KBM-7 (cell line): ENCODE measurements around the gene CCDC148.
A peak's percentile ranks its signal among the peaks of the same experiment; 100 is the strongest.

Experiments used
- DNase-seq: peaks from one replicate; pipeline ENCODE4 v3.0.0-alpha.2; 2015
- in situ Hi-C: fragments of 300-500 bp; cut with MboI; formaldehyde crosslinking; loops from 2 replicates; pipeline ENCODE4 v1.14.3; 2020; ENCODE audit warnings: low sequenced_read_pairs, low pct_unique_long_range_greater_than_20kb, mixed read lengths

Gene CCDC148

GRCh38 chr2:158202161-158202815 lies 254.3 kb downstream of the CCDC148 start:
- in situ Hi-C loops: no loop called here
- DNase-seq: no peak

- in situ Hi-C loops: no loop called here
Measured at GRCh38 chr2:158199928-158200650, 256.5 kb downstream of the CCDC148 start.

GRCh38 chr2:158197940-158198339 lies 258.6 kb downstream of the CCDC148 start:
- DNase-seq: no peak
- in situ Hi-C loops: no loop called here

More at GRCh38 chr2:158199928-158200650, 256.5 kb downstream of the CCDC148 start:
- no peak for DNase-seq

- no peak for DNase-seq
- in situ Hi-C loops: no loop called here
Measured at GRCh38 chr2:158194229-158194628, 262.3 kb downstream of the CCDC148 start.

- in situ Hi-C loops: no loop called here
- DNase-seq: no peak
Measured at GRCh38 chr2:158192515-158193443, 263.8 kb downstream of the CCDC148 start.

GRCh38 chr2:158191076-158191895 lies 265.3 kb downstream of the CCDC148 start:
- in situ Hi-C loops: no loop called here
- peak; percentile 36 for DNase-seq

GRCh38 chr2:158189526-158189925 lies 267.0 kb downstream of the CCDC148 start:
- no peak for DNase-seq
- in situ Hi-C loops: no loop called here

GRCh38 chr2:158187908-158188307 lies 268.6 kb downstream of the CCDC148 start:
- DNase-seq: no peak
- in situ Hi-C loops: no loop called here

GRCh38 chr2:158184556-158185343 lies 271.8 kb downstream of the CCDC148 start:
- in situ Hi-C loops: no loop called here

GRCh38 chr2:158184001-158184400 lies 272.6 kb downstream of the CCDC148 start:
- no peak for DNase-seq
- in situ Hi-C loops: no loop called here

More at GRCh38 chr2:158184556-158185343, 271.8 kb downstream of the CCDC148 start:
- DNase-seq: no peak

GRCh38 chr2:158182676-158183295 lies 273.8 kb downstream of the CCDC148 start:
- DNase-seq: no peak
- in situ Hi-C loops: no loop called here

GRCh38 chr2:158181171-158181570 lies 275.4 kb downstream of the CCDC148 start:
- in situ Hi-C loops: no loop called here

GRCh38 chr2:158179660-158180059 lies 276.9 kb downstream of the CCDC148 start:
- peak; percentile 68 for DNase-seq
- in situ Hi-C loops: no loop called here

More at GRCh38 chr2:158181171-158181570, 275.4 kb downstream of the CCDC148 start:
- no peak for DNase-seq

- in situ Hi-C loops: no loop called here
- DNase-seq: peak; percentile 57
Measured at GRCh38 chr2:158178646-158179045, 277.9 kb downstream of the CCDC148 start.

- in situ Hi-C loops: no loop called here
Measured at GRCh38 chr2:158174956-158175355, 281.6 kb downstream of the CCDC148 start.

GRCh38 chr2:158174495-158174894 lies 282.1 kb downstream of the CCDC148 start:
- DNase-seq: no peak
- in situ Hi-C loops: no loop called here

More at GRCh38 chr2:158174956-158175355, 281.6 kb downstream of the CCDC148 start:
- DNase-seq: no peak

- DNase-seq: no peak
Measured at GRCh38 chr2:158172719-158173118, 283.8 kb downstream of the CCDC148 start.

GRCh38 chr2:158154596-158154995 lies 302.0 kb downstream of the CCDC148 start:
- DNase-seq: no peak
- in situ Hi-C loops: no loop called here

More at GRCh38 chr2:158172719-158173118, 283.8 kb downstream of the CCDC148 start:
- in situ Hi-C loops: no loop called here
